Transverse colon (tissue), 3 donors: ENCODE results near the gene MGAT5.

Source experiments
- EP300 ChIP-seq: sonication (generic); formaldehyde crosslinking; IDR thresholded peaks from one replicate; pipeline ENCODE4 v1.6.1; 2017; ENCODE audit warnings: antibody characterized with exemption, low read depth
- TF ChIP-seq, protein P1 (sequence below), 5 experiments: fragments of 200-600 bp in 3 of 5; fragments of 450-650 bp in 2 of 5; sonication (generic) in 3 of 5; IDR thresholded peaks; 1 replicate in 2 of 5; 2 replicates in 3 of 5; pipeline ENCODE4 v1.5.1; 2016 to 2017; ENCODE audit warnings: antibody characterized with exemption in 5 of 5, inconsistent platforms in 3 of 5, mild to moderate bottlenecking in 2 of 5, moderate library complexity in 1 of 5

DNA sequence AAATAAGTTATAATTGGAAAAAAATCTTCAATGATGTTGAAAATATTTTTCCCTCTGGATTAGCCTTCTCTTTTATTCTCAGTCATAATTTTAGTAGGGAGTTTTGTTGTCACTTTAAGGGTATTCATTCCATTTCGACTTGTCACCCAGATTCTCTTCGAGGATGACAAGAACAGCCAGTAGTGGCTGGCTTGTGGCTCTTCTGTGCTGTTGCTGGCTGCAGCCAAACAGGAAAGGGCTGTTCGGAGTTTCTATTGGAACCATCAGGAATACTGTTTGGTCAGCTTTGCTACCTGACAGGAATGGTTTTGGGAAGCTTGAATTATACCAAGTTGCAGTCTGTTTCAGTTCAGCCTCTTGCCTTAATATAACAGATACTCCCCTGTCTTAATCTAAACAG lies 41.6 kb downstream of the MGAT5 start:
- TF ChIP-seq, protein P1, sequence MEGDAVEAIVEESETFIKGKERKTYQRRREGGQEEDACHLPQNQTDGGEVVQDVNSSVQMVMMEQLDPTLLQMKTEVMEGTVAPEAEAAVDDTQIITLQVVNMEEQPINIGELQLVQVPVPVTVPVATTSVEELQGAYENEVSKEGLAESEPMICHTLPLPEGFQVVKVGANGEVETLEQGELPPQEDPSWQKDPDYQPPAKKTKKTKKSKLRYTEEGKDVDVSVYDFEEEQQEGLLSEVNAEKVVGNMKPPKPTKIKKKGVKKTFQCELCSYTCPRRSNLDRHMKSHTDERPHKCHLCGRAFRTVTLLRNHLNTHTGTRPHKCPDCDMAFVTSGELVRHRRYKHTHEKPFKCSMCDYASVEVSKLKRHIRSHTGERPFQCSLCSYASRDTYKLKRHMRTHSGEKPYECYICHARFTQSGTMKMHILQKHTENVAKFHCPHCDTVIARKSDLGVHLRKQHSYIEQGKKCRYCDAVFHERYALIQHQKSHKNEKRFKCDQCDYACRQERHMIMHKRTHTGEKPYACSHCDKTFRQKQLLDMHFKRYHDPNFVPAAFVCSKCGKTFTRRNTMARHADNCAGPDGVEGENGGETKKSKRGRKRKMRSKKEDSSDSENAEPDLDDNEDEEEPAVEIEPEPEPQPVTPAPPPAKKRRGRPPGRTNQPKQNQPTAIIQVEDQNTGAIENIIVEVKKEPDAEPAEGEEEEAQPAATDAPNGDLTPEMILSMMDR (IDR thresholded peaks at IDR 0.05): no peak
- no peak for TF ChIP-seq EP300
